ENCODE results near the gene ZNHIT2. TPM values are rescaled to one million over a fixed set of nuclear protein-coding genes. Genes with fewer than 3 reads are reported as not detected.

Gene ZNHIT2
- total RNA-seq, 1 donor from 2014 or later = 18.1 TPM

GRCh38 chr11:65072631-65072966 is 44.9 kb downstream of the ZNHIT2 start:
- Mint-ChIP-seq H3K36me3 (ENCODE audit: low read depth) (peaks cover 12% of the 10 kb centered on the region), H3K9me3 (no peaks in the 10 kb centered on the region), H3K27ac (no peak overlapping the region), H3K4me1 (peaks cover 4% of the 10 kb centered on the region), H3K4me3 (no peak overlapping the region), H3K27me3 (no peaks in the 10 kb centered on the region)
- DNase-seq = no peak
- intact Hi-C loops (cut with micrococcal nuclease) = no loop called here

- no peak overlapping the region for H3K4me3 Mint-ChIP-seq
- no peaks in the 10 kb centered on the region for H3K9me3 Mint-ChIP-seq
- intact Hi-C loops (cut with micrococcal nuclease) = no loop called here
- no peaks in the 10 kb centered on the region for H3K27me3 Mint-ChIP-seq
- H3K36me3 Mint-ChIP-seq (ENCODE audit: low read depth) = peaks cover 7% of the 10 kb centered on the region
- H3K4me1 Mint-ChIP-seq = peaks cover 2% of the 10 kb centered on the region
- no peak overlapping the region for H3K27ac Mint-ChIP-seq
- no peak for DNase-seq
These were observed 45.4 kb downstream of the ZNHIT2 start for GRCh38 chr11:65071907-65072630.

GRCh38 chr11:65069217-65069616 is 48.3 kb downstream of the ZNHIT2 start:
- no peaks in the 10 kb centered on the region for H3K4me1 Mint-ChIP-seq
- no peaks in the 10 kb centered on the region for H3K36me3 Mint-ChIP-seq (ENCODE audit: low read depth)
- H3K9me3 Mint-ChIP-seq = no peaks in the 10 kb centered on the region
- intact Hi-C loops (cut with micrococcal nuclease) = no loop called here
- H3K27ac Mint-ChIP-seq = no peak overlapping the region
- H3K27me3 Mint-ChIP-seq = no peaks in the 10 kb centered on the region
- no peak for DNase-seq
- no peak overlapping the region for H3K4me3 Mint-ChIP-seq

- Mint-ChIP-seq H3K4me3 (no peak overlapping the region), H3K27me3 (no peaks in the 10 kb centered on the region), H3K27ac (no peak overlapping the region), H3K9me3 (no peaks in the 10 kb centered on the region), H3K36me3 (ENCODE audit: low read depth) (no peaks in the 10 kb centered on the region), H3K4me1 (no peaks in the 10 kb centered on the region)
- intact Hi-C loops (cut with micrococcal nuclease) = no loop called here
- no peak for DNase-seq
These were observed 50.1 kb downstream of the ZNHIT2 start for GRCh38 chr11:65067446-65067845.

GRCh38 chr11:65066805-65067291 is 50.7 kb downstream of the ZNHIT2 start:
- no peaks in the 10 kb centered on the region for H3K27me3 Mint-ChIP-seq

More at GRCh38 chr11:65066805-65067291, 50.7 kb downstream of the ZNHIT2 start:
- Mint-ChIP-seq H3K4me3 (no peak overlapping the region), H3K4me1 (no peaks in the 10 kb centered on the region), H3K36me3 (ENCODE audit: low read depth) (no peaks in the 10 kb centered on the region), H3K9me3 (no peaks in the 10 kb centered on the region), H3K27ac (no peak overlapping the region)
- intact Hi-C loops (cut with micrococcal nuclease) = no loop called here
- no peak for DNase-seq

Other genes with a start within 250 kb of the ZNHIT2 start
- gene EHD1, start 239.1 kb downstream of the ZNHIT2 start, total RNA-seq = 93.0 and 101 TPM in 2 replicates
- 22.5 and 23.1 TPM in 2 replicates for gene ATG2A, start 200.5 kb downstream of the ZNHIT2 start, total RNA-seq
- gene PPP2R5B, start 193.0 kb downstream of the ZNHIT2 start, total RNA-seq = 11.4 and 16.7 TPM in 2 replicates
- gene GPHA2, start 181.8 kb downstream of the ZNHIT2 start, total RNA-seq = not detected in 2 replicates
- gene MAJIN, start 145.6 kb downstream of the ZNHIT2 start, total RNA-seq = 0.71 TPM in 1 of 2 replicates, not detected in the other
- gene BATF2, start 120.7 kb downstream of the ZNHIT2 start, total RNA-seq = 0.09 TPM in 1 of 2 replicates, not detected in the other
- gene ARL2, start 103.5 kb downstream of the ZNHIT2 start, total RNA-seq = 78.8 and 87.9 TPM in 2 replicates
- 15.9 and 17.9 TPM in 2 replicates for gene SNX15, start 90.3 kb downstream of the ZNHIT2 start, total RNA-seq
- gene SAC3D1, start 76.5 kb downstream of the ZNHIT2 start, total RNA-seq = 16.3 and 18.0 TPM in 2 replicates
- 12.5 and 13.0 TPM in 2 replicates for gene NAALADL1, start 59.1 kb downstream of the ZNHIT2 start, total RNA-seq
- gene CDCA5, start 33.7 kb downstream of the ZNHIT2 start, total RNA-seq = 94.4 and 95.1 TPM in 2 replicates
- 33.3 and 34.7 TPM in 2 replicates for gene ZFPL1, start 33.5 kb downstream of the ZNHIT2 start, total RNA-seq
- 127 and 136 TPM in 2 replicates for gene VPS51, start 21.5 kb downstream of the ZNHIT2 start, total RNA-seq
- 28.2 and 28.9 TPM in 2 replicates for gene TM7SF2, start 5.8 kb downstream of the ZNHIT2 start, total RNA-seq
- 1,048 and 1,049 TPM in 2 replicates for gene FAU, start 4.4 kb upstream of the ZNHIT2 start, total RNA-seq
- 78.1 and 81.4 TPM in 2 replicates for gene MRPL49, start 4.6 kb upstream of the ZNHIT2 start, total RNA-seq
- 36.9 and 39.0 TPM in 2 replicates for gene SYVN1, start 16.8 kb upstream of the ZNHIT2 start, total RNA-seq
- not detected in 2 replicates for gene SPDYC, start 52.5 kb upstream of the ZNHIT2 start, total RNA-seq
- gene CAPN1, start 64.2 kb upstream of the ZNHIT2 start, total RNA-seq = 87.1 and 96.5 TPM in 2 replicates
- 77.4 and 82.8 TPM in 2 replicates for gene POLA2, start 144.3 kb upstream of the ZNHIT2 start, total RNA-seq
- gene CDC42EP2, start 197.2 kb upstream of the ZNHIT2 start, total RNA-seq = 3.0 and 3.4 TPM in 2 replicates
- 76.6 and 81.0 TPM in 2 replicates for gene DPF2, start 216.2 kb upstream of the ZNHIT2 start, total RNA-seq
- 1.2 and 1.6 TPM in 2 replicates for gene TIGD3, start 237.1 kb upstream of the ZNHIT2 start, total RNA-seq

Measured in activated CD4-positive, alpha-beta T cell treated with anti-CD3 and anti-CD28 coated beads, Interleukin-2, amount 10 ng/mL, durations not matched to agents 24 days and 14 days (primary cell).